COLO829 (cell line): ENCODE data around the gene SAP30L.

ENCODE experiments used
- DNase-seq: peaks from one replicate; pipeline ENCODE4 v3.0.0; 2012; ENCODE audit warnings: low spot score

The SAP30L gene

DNA sequence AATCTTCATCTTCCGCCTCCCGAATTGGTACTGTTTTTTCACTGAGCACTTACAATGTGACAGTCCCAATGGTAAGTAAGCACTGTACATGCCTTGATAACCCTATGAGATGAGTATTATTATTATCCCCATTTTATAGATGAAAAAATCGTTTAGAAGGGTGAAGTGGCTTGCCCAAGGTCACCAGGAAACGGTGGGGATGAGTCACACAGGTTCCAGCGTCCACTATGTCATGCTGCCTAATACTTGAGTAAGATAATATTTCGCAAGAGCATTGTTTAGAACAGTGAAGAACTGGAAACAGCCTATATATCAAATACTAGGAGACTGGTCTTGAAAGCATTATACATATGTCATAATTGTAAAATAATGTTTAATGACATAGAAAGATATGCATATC, 19.4 kb downstream of the SAP30L start:
- no peak for DNase-seq

DNA sequence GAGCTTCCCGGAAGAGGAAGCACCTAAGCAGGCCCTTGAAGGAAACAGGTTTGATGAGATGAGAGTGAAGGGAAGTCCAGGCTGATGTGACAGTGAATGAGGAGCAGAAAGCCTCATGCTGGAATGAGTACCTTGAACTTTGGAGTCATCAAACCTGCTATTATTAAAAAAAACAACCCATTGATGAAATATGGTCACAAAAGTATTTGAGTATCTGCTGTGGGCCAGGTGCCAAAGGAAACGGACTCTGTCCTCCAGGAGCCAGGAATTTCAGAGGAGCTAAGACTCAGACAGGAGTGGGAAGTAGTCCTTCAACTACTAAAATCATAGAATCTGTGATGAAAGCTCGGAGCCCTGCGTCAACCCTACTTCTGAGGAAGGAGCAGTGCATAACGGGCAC, 20.4 kb downstream of the SAP30L start:
- no peak for DNase-seq

DNA sequence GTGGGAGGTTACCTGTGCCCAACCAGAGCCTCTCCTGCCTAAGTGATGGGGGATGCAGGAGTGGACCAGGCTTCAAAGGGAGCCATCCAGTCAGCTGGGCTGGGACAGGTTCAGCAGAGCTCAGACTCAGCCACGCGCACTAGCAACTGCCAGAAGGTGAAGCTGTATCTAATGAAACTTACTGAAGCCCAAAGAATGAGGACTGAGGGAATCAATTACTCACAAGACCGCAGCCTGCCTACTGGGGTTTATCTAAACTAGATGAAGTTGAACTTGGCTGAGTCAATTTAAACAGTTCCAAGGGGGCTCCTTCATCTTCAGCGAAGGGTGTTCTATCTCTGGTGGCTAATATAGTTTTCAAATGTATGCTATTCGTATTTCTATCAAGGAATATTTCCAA, 20.9 kb downstream of the SAP30L start:
- no peak for DNase-seq

DNA sequence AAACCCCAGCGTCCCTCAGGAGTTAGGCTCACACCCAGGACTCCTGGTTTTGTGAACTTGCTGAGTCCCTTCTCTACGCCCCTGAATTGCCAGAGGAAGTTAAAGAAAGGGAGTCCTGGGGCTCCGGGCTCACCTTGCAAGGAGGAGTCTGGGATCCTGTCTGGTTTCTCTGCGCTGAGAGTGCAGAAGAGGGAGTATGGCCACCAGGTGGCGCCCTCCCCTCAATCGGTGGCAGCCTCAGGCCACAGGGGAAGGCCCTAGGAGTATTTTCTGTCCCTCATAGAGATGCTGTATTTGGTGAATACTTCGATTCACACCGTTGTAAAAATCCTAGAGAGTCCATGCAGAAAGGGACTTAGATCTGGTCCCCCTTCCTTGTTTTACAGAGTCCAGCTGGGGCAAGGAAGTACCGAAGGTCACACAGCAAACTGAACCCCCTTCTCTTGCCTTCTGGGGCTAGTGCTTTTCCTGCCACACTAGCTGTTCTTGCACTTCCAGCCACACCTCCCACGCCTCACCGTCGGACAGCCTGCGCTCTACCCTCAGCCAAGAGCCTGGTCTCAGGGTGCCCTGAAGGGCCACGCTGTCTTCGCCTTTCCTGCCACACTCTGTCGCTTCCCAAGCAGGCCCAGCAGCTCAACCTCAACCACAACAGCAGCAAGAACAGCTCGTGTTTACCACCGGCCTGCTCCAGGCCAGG, 22.0 kb downstream of the SAP30L start:
- DNase-seq, result peak; percentile 79

DNA sequence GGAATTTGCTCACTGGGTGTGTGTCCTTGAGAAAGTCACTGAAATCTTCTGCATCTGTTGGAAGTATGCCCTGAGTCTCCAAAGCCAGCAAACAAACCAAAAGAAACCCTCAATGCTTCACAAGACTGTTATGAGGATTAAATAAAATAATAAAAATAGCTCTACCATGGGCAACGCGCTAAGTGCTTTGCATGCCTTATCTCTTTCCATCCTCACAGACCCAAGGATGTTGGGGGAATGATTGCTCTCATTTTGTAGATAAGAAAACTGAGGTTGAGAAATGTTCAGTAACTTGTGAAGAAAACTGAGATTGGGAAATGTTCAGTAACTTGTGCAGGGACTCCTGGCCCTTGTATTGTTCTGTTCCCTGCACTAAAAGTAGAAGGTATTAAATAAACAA, 24.3 kb downstream of the SAP30L start:
- no peak for DNase-seq

DNA sequence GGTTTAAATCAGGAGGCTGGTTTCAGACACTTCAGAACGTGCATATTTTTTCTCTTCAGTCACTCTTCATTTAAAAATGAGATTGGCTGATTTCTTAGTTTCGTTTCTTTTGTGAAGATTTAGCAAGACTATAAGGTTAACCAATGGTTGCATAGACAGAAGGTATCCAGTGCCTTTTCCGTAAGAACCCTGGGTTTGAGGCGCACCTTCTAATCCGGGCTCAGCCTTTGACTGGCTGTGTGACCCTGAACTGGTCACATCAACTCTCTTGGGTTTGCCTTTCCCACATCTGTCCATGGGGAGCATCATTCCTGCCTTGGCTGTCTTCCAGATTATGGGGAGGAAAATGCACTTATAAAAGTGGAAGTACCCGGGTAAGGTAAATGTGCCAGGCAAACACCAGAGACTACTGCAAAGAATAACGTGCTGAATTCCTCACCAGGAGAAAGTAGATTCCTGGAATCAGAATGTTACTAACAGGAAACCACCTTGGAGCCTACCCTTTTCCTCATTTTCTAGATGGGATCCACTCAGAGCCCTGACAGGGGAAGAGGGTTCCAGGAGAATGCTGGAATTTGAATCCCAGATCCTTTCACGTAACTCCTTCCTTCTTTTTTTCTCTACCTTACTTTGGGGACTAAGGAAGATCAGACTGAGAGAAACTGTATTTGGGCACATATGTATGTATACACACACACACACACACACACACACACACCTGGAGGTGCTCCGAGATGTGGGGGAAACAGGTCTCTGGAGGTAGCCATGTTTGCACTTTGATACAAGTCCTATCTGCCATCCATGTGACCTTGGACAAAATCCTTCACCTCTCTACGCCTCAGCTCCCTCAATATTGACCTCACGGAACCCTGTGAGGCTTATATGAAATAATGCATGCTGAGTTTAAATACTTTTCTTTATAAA, 25.4 kb downstream of the SAP30L start:
- no peak for DNase-seq

DNA sequence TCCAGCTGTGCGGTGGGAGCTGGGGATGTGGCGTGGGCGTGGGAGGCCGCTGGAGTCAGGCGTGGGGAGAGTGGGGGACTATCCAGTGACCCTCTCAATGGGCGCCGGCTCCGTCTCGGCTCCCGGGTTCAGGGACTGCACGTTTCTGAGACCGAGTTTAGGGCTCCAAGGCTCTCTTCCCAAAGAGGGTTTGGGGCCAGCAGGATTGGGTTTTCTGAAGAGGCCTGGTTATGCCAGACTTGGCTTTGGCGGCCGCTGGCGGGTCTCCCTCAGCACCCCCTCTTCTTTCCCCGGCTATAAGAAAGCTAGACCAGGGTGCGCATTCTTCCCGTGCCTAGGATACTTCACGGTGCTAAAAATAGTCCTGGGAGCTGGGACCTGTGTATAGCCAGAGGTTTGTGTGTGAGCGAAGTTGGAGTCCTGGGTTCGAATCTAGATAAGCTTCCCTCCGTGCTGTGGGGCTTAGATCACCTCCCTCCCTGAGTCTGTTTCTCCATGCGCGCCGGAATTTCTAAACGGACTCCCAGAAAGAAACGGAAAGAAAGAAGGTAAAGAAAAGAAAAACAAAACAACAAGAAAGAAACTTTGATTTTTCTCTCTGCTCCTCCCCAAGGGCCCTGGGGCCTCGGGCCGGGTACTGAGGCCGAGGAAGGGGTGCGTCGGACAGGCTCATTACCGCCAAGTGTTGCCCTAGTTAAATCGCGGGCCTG, 27.2 kb downstream of the SAP30L start:
- DNase-seq, result no peak

DNA sequence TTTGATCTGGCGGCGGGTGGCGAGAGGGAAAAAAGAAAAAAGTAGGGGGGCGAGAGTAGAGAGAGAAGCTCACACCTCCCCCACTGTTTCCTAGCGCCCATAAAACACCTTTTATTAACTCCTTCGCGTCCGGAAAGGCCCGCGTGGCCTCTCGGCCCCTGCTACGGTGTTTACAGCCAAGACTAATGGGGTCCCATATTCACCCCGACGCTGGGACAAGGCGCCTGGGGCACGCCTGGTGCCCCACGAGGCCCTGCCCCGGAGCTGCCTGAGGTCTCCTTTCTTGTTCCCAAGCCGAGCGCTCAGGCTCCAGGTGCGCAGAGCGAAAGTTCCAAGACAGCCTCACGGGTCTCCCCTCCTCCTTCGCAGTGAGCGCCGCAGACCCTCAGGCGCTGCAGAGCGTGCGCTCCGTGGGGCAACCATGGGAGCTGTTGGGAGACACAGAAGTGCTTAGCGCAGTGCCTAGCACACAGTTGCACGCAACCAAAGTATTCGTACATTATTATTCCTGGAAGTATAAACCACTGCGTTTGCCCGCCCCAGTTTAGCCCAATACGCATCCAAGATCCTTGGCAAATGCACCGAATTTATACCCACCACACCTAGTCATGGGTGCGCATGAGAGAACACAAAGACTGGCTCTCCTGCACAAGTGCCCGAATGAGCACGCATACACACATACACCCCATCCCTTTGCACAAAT, 27.9 kb downstream of the SAP30L start:
- no peak for DNase-seq

DNA sequence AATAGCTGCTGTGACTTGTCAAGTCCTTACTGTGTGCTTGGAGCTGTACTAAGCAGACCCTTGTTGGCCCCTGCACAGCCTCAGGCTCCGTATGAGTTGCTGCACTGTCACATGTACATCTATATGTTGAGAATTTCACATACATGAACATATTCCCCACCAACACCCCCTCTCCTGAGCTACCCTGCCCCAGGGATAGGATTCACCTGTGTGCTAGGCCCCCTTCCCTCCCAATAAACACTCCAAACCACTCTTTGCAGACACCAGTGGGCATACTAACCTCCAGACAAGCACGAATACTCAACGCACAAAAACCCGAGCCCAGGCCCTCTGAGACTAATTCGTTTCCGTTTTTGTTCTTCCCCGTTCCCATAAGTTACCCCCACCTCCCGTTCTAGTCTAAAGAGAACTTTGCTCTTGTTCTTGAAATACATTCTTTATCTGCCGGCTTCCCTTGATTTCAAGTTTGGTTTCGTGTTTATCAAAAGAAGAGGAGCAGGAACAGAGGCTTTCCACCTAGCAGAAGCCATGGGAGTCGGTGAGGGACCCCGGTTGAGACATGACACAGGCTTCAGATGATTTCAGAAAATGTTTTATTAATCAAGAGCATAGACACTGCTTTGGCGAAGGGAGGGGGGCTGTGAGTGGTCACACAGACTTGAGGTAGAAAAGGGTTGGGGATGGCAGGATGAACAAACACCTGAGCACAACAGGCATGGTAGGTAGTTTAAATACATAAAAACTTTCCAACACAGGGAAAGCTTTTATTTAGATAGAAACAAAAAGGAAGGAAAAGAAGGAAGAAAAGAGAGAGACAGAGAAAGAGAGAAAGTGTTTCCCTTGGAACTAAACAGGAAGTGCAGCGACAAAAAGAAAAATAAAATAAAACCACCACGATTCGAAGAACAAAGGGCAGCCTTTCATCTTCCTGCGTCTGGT, 28.9 kb downstream of the SAP30L start:
- no peak for DNase-seq

DNA sequence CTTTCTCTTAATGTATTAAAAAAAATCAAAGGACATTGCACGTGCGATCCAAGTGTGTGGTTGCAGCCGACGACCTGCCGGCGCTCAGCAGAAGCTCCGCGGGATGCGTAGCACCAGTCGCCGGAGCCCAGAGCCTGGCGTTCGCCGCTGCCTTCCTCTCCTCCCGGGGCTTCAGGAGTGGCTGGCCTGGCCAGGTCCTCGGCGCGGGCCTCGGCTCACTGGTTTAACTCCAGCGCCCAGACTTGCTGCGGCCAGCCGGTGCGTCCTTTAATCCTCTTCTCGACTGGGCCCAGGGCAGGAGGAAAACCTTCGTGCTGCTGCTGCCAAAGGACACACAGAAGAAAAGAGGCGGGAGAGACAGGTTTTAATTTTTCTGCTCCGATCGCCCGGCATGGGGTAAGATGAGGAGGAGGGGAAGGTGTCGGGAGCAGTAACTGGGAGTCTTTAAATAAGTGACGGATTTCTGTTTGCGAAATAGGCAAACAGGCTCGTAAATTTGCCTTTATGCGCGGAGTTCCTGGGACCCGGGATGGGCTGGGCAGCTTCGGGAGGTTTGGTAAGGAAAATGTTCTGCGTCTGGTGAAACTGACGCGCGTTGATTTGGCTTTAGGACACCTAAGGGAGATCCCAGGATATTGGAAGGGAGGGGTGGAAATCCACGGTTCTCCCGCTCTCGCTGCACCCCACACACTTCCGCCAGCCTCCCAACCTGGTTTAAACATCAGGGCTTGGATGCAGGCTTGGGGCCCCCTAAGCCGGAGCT, 30.0 kb downstream of the SAP30L start:
- DNase-seq, result no peak

DNA sequence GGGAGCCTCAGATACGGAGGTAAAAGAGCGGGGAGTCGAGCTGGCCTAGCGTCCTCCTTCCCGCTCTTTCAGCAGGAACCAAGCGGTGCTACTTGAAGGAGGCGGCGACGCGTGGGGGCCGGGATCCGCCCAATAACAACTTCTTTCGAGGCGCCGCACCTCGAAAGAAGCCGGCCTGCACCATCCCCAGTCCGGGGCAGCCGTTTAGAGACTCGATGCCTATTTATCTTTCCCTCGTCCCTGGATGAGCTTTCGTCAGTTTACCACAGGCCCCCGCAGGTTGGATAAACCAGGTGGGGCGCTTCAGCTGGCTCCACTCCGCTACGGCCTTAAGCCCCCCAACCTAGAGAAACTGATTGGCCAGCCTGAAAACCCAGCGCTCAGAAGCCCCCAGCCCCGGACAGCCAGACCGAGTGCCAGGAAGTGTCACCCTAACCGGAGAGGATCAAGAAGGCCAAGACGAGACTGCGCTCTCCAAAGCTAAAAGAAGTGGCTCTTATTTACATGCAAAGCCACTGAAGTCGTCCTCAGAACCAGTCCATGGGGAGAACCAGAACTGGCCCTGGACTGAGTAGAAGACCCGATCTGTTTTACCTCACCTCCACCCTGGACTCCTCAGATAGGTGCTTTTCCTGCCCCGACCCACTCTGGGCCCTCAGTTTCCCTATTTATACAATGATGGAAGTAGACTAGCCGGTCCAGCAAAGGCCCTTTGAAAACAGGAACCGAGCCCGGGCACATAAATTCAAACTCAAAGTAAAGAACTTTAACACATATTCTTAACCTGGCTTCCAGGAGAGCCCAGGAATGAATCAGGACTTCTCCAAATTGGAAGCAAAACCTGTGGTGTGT, 30.8 kb downstream of the SAP30L start:
- DNase-seq, result no peak

DNA sequence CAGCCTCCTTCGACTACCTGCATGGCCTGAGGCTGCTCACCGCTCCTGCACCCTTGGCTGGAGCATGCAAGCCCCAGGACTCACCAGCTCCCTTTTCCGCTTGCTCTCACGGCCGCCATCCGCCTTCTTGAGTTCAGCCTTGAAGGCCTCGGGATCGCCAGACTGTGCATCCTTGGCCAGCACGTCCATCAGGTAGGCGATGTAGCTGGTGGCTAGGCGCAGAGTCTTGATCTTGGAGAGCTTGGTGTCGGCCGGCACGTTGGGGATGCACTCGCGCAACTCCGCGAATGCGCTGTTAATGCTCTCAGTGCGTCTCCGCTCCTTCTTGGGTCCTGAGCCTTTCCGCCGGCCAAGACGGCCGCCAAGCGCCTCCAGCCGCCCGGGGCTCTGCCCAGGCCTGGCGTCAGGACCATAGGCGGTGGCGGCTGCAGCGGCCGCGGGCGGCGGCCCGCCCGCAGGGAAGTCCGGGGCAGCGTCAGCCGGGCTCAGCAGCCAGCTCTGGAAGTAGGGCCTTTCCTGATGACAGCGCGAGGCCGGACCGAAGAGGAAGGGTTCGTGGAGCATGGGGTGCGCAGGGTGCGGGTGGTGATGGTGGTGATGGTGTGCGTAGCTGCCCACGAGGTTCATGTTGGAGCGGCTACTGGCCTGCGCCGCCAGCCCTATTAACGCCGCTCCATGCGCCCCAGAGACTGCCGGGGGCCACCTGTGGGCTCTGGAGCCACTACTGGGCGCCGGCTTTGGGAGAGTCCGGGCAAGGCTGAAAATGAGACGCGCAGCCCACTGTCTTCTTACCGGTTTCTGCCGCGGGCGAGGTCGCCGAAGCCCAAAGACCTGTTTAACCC, 31.8 kb downstream of the SAP30L start:
- no peak for DNase-seq

DNA sequence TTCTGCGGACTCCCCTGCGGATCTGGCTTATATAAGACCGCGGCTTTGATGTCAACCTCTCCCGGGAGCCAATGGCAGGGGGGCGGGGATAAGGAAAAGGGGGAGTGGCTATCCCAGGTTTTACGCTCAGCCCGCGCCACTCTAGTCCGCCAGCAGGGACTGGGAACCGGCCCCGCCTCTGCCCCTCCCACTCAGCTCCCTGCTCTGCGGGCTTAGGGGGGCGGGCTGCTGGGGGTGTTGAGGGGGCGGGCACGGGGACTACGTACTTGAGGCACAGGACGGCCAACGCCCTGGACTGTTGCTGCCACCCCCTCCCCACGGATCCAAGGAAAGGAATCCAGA, 32.4 kb downstream of the SAP30L start, which contains the start of gene HAND1:
TSS of gene HAND1 (minus strand) at position 4 of the 342 bp plus-strand sequence. CDS start 219 bp downstream, outside the sequence.
- DNase-seq, result peak; percentile 35

DNA sequence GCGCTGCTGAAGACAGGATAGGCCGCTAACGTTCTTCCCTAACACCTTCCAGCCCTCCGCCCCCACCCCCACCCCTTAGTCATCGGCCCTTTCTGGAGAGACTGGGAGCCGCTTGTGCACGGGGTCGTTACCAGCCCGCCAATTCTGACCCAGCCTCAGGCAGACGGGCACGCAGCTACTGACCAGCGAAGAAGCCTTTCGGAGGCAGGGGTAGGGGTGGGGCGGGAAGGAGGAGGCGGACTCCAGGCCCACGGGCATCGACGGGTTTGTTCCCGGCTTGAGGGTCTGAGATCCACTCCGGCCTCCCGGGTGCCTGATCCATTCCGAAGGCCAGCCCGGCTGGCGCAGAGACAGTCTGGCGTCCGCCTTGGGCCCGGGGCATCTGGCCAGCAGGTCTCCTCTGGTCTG, 33.0 kb downstream of the SAP30L start:
- DNase-seq, result no peak

DNA sequence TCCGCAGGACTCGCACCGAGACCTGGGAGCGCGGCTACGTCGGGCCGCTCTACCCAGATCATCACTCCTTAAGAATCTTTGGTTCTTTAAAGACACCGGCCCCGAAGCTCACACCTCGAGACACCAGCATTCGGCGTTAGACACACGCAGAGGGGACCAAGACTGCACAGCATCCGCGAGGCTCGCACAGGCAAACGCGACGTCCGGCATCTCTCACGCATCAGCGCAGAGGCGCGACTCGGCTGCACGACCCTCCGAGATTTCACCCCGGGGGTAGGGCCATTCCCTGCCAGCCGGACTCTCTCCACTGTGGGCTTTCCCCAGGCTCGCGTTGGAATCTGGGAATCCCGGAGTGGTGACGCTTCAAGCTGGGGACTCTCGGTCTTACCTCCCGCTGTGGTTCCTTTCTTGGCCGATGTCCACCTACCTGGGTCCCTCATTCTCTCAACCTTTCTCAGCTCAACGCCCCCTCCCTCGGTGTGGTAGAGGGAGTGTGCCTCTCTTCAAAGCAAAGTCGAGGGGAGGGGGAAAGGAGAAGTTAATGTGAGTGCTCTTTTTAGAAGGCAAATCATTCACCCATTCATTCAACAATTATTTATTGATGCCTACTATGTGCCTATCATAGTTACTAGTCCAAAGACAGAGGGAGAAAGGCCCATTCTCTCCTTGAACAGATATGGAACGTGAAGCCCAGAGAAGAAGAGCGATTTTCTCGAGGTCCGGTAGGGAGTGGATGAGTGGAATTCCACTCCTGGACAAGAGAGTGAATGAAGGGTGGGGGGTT, 33.6 kb downstream of the SAP30L start:
- DNase-seq, result no peak

DNA sequence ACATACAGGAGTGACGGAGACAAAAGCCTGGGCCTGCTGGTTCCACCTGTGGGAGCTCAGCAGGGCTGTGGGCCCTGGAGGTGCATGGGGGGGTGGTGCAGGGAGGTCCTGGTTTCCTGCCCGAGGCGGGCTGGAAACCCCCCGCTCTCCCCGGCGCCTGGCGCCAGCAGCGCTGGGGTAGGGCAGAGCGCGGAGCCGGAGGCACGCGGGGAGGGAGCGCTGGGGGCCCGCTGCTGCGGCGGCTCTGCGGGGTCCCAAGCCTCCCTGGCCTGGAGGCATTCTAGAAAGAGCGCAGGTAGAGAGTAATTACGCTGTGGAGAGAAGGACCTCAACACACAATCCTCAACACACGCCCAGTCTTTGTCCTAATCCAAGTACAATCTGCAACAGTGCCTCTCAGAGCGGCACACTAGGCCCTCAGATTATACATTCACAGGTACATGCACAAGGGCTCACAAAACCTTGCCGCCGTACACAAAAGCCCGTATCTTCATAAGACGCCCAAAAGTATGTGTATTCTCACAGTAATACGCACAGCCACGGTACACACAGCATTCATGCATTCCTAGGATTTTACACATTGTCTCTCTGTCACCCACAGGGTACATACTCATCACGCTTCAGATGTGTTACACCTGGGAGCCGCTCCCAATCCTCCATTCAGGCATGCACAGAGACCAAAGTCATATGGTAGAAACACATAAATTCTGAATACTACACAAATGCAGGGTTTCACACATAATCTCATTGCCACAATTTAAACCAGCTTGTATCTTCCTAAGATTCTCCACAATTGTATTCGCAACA, 34.4 kb downstream of the SAP30L start:
- no peak for DNase-seq

DNA sequence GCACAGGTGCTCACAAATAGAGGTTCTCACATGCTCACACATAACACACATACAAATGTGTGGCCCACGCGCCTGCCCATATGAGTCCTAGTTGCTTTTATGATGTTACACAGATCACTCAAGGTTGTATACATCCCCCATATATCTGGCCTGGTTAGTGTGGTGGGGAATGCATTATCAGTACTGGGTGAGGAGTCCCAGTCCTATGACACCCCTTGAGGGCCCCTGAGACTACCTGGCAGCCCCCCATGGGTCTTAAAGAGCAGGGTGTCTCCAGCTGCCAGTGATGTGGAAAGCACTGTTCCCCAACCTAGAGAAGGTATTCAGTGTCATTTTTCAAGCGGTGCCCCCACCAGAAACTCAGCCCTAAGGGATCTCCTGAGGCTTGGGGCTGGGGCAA, 35.0 kb downstream of the SAP30L start:
- DNase-seq, result no peak
